Lower leg skin (tissue), 3 donors: Measurements from ENCODE around the gene NTM.

Experiments used
- CTCF ChIP-seq, 3 donors: fragments of 450-650 bp; IDR thresholded peaks; one replicate each; pipeline ENCODE4 v1.5.1; 2016; ENCODE audit warnings: antibody characterized with exemption in 3 of 3, mild to moderate bottlenecking in 3 of 3, moderate library complexity in 2 of 3
- POLR2A ChIP-seq, 2 donors: fragments of 450-650 bp; IDR thresholded peaks; one replicate each; pipeline ENCODE4 v1.6.1; 2016 to 2017; ENCODE audit warnings: antibody characterized with exemption in 2 of 2, mild to moderate bottlenecking in 1 of 2, moderate library complexity in 1 of 2

- TF ChIP-seq CTCF (IDR thresholded peaks at IDR 0.05) (no peak), POLR2A (IDR thresholded peaks at IDR 0.05) (no peak)
These were observed 732.6 kb downstream of the NTM start for GRCh38 chr11:132103021-132103420.
